IMR-90 (cell line): ENCODE data around the gene C10orf62. TPM values are rescaled to one million over a fixed set of nuclear protein-coding genes. Genes with fewer than 3 reads are reported as not detected.

ENCODE experiments used
- ATAC-seq: fragments of 200-7000 bp; cut with Tn5 transposase; 2 replicates; pipeline ENCODE4 v1.9.1; 2020; ENCODE audit warnings: low read depth, mild to moderate bottlenecking, moderate library complexity
- BruUV-seq: library from RNA; stranded (reverse); fragments of 400-500 nt; replicated peaks from 2 replicates; lab custom pipeline; 2021; lab: Mats Ljungman, UMichigan
- CTCF ChIA-PET: fragments of 300-600 bp; formaldehyde crosslinking; extraction: SDS; loops from one replicate; lab custom pipeline; 2021; ENCODE audit warnings: antibody characterized with exemption; lab: Yijun Ruan, JAX
- POLR2A ChIA-PET: fragments of 300-600 bp; sonication (Branson Sonifier 250); formaldehyde crosslinking; loops from one replicate; lab custom pipeline; 2022; ENCODE audit warnings: antibody characterized with exemption; ENCODE audit not compliant: unreplicated experiment; lab: Charles Lee
- DNase-seq: peaks from one replicate; pipeline ENCODE4 v3.0.0; 2013
- H2AFZ ChIP-seq: replicated peaks from 2 replicates; pipeline ENCODE3; 2013; ENCODE audit warnings: low read length, mild to moderate bottlenecking; ENCODE audit not compliant: poor library complexity
- H2AK5ac ChIP-seq: 2 replicates; pipeline ENCODE4 v1.6.1; 2013; ENCODE audit warnings: low read depth, low read length, inconsistent platforms
- H2AK9ac ChIP-seq: replicated peaks from 2 replicates; pipeline ENCODE3; 2013; ENCODE audit warnings: mild to moderate bottlenecking, low read depth, low read length, moderate library complexity; ENCODE audit not compliant: poor library complexity
- H2BK120ac ChIP-seq: 2 replicates; pipeline ENCODE4 v1.6.1; 2013; ENCODE audit warnings: low read depth, low read length, inconsistent platforms
- H2BK15ac ChIP-seq: 3 replicates; pipeline ENCODE4 v1.6.1; 2013; ENCODE audit warnings: low read depth, low read length, inconsistent platforms
- H2BK20ac ChIP-seq: 2 replicates; pipeline ENCODE4 v1.6.1; 2013; ENCODE audit warnings: low read depth, mild to moderate bottlenecking, inconsistent platforms, low read length, moderate library complexity
- H2BK5ac ChIP-seq: 2 replicates; pipeline ENCODE4 v1.6.1; 2013; ENCODE audit warnings: mild to moderate bottlenecking, low read depth, low read length, inconsistent platforms; ENCODE audit not compliant: poor library complexity, severe bottlenecking
- H3K14ac ChIP-seq: replicated peaks from 2 replicates; pipeline ENCODE4 v1.6.1; 2013; ENCODE audit warnings: low read depth, low read length, inconsistent platforms
- H3K18ac ChIP-seq: 2 replicates; pipeline ENCODE4 v1.6.1; 2013; ENCODE audit warnings: low read depth, low read length, control low read depth
- H3K23ac ChIP-seq: 2 replicates; pipeline ENCODE4 v1.6.1; 2013; ENCODE audit warnings: low read depth, low read length, inconsistent platforms
- H3K27ac ChIP-seq: 2 replicates; pipeline ENCODE4 v1.5.1; 2013; ENCODE audit warnings: mild to moderate bottlenecking, control low read depth, low read length; ENCODE audit not compliant: insufficient read depth
- H3K27me3 ChIP-seq: 2 replicates; pipeline ENCODE4 v1.6.1; 2013; ENCODE audit warnings: low read length; ENCODE audit not compliant: control insufficient read depth, insufficient read depth
- H3K36me3 ChIP-seq: 2 replicates; pipeline ENCODE4 v1.6.1; 2013; ENCODE audit warnings: low read length, mixed read lengths; ENCODE audit not compliant: control insufficient read depth, insufficient read depth
- H3K4ac ChIP-seq: 2 replicates; pipeline ENCODE4 v1.6.1; 2013; ENCODE audit warnings: low read depth, low read length, inconsistent platforms
- H3K4me1 ChIP-seq: 2 replicates; pipeline ENCODE4 v1.6.1; 2013; ENCODE audit warnings: low read length, mixed read lengths; ENCODE audit not compliant: control insufficient read depth, insufficient read depth
- H3K4me2 ChIP-seq: 2 replicates; pipeline ENCODE4 v1.6.1; 2013; ENCODE audit warnings: low read depth, mild to moderate bottlenecking, control low read depth, low read length, moderate library complexity
- H3K4me3 ChIP-seq: 2 replicates; pipeline ENCODE4 v1.5.1; 2013; ENCODE audit warnings: low read depth, mild to moderate bottlenecking, control low read depth, low read length, moderate library complexity; ENCODE audit not compliant: insufficient read depth
- H3K56ac ChIP-seq: 2 replicates; pipeline ENCODE4 v1.6.1; 2013; ENCODE audit warnings: low read length, inconsistent platforms; ENCODE audit not compliant: insufficient read depth; ENCODE audit errors: extremely low read depth
- H3K79me1 ChIP-seq, 2 experiments: 2 replicates each; pipeline ENCODE4 v1.6.1; 2013; ENCODE audit warnings: low read length in 2 of 2, inconsistent platforms in 1 of 2, low read depth in 1 of 2
- H3K9ac ChIP-seq: 2 replicates; pipeline ENCODE4 v1.6.1; 2013; ENCODE audit warnings: low read depth, low read length, control low read depth
- H3K9me1 ChIP-seq: 2 replicates; pipeline ENCODE4 v1.6.1; 2013; ENCODE audit warnings: low read length, inconsistent platforms; ENCODE audit not compliant: insufficient read depth
- H3K9me3 ChIP-seq: 2 replicates; pipeline ENCODE4 v1.6.1; 2013; ENCODE audit warnings: low read length; ENCODE audit not compliant: control insufficient read depth, insufficient read depth
- H4K20me1 ChIP-seq: 2 replicates; pipeline ENCODE4 v1.6.1; 2013; ENCODE audit warnings: low read length, inconsistent platforms; ENCODE audit not compliant: insufficient read depth
- H4K5ac ChIP-seq: 2 replicates; pipeline ENCODE4 v1.6.1; 2013; ENCODE audit warnings: mild to moderate bottlenecking, low read depth, low read length, control low read depth
- H4K8ac ChIP-seq, 2 experiments: 2 replicates each; pipeline ENCODE4 v1.6.1; 2013; ENCODE audit warnings: low read depth in 2 of 2, low read length in 2 of 2, control low read depth in 1 of 2, inconsistent platforms in 1 of 2
- H4K91ac ChIP-seq: 2 replicates; pipeline ENCODE4 v1.6.1; 2013; ENCODE audit warnings: low read depth, low read length, inconsistent platforms; ENCODE audit not compliant: insufficient read depth
- CHD1 ChIP-seq: IDR thresholded peaks from 2 replicates; pipeline ENCODE4 v1.6.1; 2012; ENCODE audit warnings: low read depth, low read length, improper control_type of control experiment
- MAZ ChIP-seq: IDR thresholded peaks from 2 replicates; pipeline ENCODE4 v1.6.1; 2012; ENCODE audit warnings: low read depth, mild to moderate bottlenecking, low read length, improper control_type of control experiment, moderate library complexity, borderline replicate concordance
- NFE2L2 ChIP-seq: fragments of 150-350 bp; IDR thresholded peaks from 2 replicates; pipeline ENCODE4 v1.6.1; 2016; ENCODE audit warnings: low read depth, mild to moderate bottlenecking, low read length
- SMC3 ChIP-seq: fragments of 150-350 bp; IDR thresholded peaks from 2 replicates; pipeline ENCODE4 v1.6.1; 2016; ENCODE audit warnings: low read depth, mild to moderate bottlenecking, antibody characterized with exemption, low read length, moderate library complexity
- WGBS, 2 experiments: methylation state at CpG; one replicate each; pipeline versions ENCODE4 v1.1.5 to v1.1.7; 2013; ENCODE audit warnings: missing lambda C conversion rate in 2 of 2; ENCODE audit not compliant: insufficient read length in 1 of 2; ENCODE audit errors: extremely low coverage in 2 of 2; 5-methylcytosine and 5-hydroxymethylcytosine counted together
- dilution Hi-C: fragments of 300-500 bp; cut with HindIII; formaldehyde crosslinking; loops from one replicate; pipeline ENCODE4 v1.14.3; 2018; ENCODE audit warnings: low sequenced_read_pairs; ENCODE audit not compliant: unreplicated experiment
- in situ Hi-C: fragments of 300-500 bp; cut with MboI; formaldehyde crosslinking; loops from 3 replicates; pipeline ENCODE4 v1.14.3; 2019; ENCODE audit warnings: low sequenced_read_pairs, inconsistent platforms, mixed read lengths
- intact Hi-C: fragments of 100-400 bp; cut with micrococcal nuclease; formaldehyde crosslinking; loops from 2 replicates; pipeline ENCODE4 v1.10.0; 2022
- polyA plus RNA-seq, 3 experiments: library from polyadenylated mRNA; depleted of rRNA; stranded (reverse); fragments of >200 nt; gene quantifications; 2 replicates each; pipeline ENCODE4 v1.2.3, GENCODE V29; 2012; ENCODE audit warnings: low replicate concordance in 1 of 3
- total RNA-seq: library from RNA; depleted of rRNA; stranded (reverse); fragments of >200 nt; gene quantifications from 2 replicates; pipeline ENCODE4 v1.2.3, GENCODE V29; 2012

The C10orf62 gene
- total and polyA plus RNA-seq, 2 of the 4 experiments (the other 2 are of a cell fraction) = not detected

DNA sequence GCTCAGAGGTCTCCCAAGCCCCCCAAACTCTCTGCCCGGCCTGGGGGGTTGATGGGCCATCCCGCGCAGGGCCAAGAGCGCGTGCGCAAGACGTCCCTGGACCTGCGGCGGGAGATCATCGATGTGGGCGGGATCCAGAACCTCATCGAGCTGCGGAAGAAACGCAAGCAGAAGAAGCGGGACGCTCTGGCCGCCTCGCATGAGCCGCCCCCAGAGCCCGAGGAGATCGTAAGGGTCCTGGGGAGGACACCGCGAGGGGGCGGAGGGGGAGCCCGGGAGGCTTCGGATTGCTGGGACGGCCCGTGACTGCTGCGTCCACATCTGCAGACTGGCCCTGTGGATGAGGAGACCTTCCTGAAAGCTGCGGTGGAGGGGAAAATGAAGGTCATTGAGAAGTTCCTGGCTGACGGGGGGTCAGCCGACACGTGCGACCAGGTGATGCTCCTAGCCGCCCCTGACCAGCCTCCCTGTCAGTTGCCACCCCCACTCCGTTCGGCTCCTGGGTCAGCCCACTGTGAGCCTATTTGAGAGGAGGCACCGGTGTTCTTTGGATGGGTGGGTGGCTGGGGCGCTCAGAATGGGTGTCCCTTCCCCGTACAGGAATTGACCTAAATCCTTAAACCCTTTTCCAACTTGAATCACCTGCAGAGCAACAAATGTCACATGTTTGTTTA is 11.2 kb upstream of the C10orf62 start:
- Histone ChIP-seq H3K9ac (no peak overlapping the region), H4K20me1 (no peaks in the 10 kb centered on the region), H3K23ac (no peak overlapping the region), H4K5ac (no peak overlapping the region), H3K4ac (no peak overlapping the region), H3K14ac (no peak overlapping the region), H3K56ac (no peak overlapping the region), H3K18ac (no peak overlapping the region), H2BK120ac (no peak overlapping the region), H3K4me2 (no peak overlapping the region), H4K91ac (no peak overlapping the region), H2BK20ac (no peak overlapping the region), H2BK5ac (no peak overlapping the region), H3K27me3 (no peaks in the 10 kb centered on the region; the same call in 1 of the 2 replicates), H2AK5ac (no peak overlapping the region), H3K4me3 (no peak overlapping the region), H2AK9ac (no peak overlapping the region), H3K79me1 (no peaks in the 10 kb centered on the region), H2BK15ac (no peak overlapping the region), H3K9me1 (peaks cover 11% of the 10 kb centered on the region), H4K8ac (no peak overlapping the region), H3K36me3 (no peaks in the 10 kb centered on the region), H2AFZ (peak overlapping the region; percentile 82), H3K9me3 (no peaks in the 10 kb centered on the region), H3K4me1 (peaks cover 9% of the 10 kb centered on the region), H3K27ac (no peak overlapping the region)
- no TSS peak for BruUV-seq
- dilution Hi-C loops = no loop called here
- no peak for ATAC-seq
- in situ Hi-C loops = loop anchor here (10.0 kb wide), 1 partner anchor 156 kb away; the partner anchor contains the start of gene ZFYVE27
- DNase-seq = no peak
- POLR2A ChIA-PET = no interaction called here
- intact Hi-C loops = no loop called here
- TF ChIP-seq SMC3 = no peak
- no peak for TF ChIP-seq NFE2L2
- TF ChIP-seq CHD1 = no peak
- TF ChIP-seq MAZ = no peak
- CTCF ChIA-PET = no interaction called here
- 59% methylated on average over 28 of the region's 40 CpGs; no CpG with 5 or more reads in 1 of the 2 experiments for WGBS, 2 experiments
